ENCODE measurements around the gene KCNIP1.

DNA sequence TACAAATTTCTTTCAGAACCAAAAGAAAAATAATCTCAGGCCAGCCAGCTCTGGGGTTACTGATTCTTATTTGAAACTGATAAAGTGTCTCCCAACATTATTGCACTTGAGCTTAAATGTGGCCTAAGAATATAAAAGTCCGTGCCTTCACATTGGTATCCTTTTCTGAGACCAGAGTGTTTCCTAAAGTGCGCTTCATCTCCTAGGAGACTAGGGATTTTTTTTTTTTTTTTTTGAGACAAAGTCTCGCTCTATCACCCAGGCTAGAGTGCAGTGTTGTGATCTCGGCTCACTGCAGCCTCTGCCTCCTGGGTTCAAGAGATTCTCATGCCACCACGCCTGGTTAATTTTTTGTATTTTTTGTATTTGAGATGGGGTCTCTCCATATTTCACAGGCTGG, 23.6 kb upstream of the KCNIP1 start:
- TF ChIP-seq, protein P1, sequence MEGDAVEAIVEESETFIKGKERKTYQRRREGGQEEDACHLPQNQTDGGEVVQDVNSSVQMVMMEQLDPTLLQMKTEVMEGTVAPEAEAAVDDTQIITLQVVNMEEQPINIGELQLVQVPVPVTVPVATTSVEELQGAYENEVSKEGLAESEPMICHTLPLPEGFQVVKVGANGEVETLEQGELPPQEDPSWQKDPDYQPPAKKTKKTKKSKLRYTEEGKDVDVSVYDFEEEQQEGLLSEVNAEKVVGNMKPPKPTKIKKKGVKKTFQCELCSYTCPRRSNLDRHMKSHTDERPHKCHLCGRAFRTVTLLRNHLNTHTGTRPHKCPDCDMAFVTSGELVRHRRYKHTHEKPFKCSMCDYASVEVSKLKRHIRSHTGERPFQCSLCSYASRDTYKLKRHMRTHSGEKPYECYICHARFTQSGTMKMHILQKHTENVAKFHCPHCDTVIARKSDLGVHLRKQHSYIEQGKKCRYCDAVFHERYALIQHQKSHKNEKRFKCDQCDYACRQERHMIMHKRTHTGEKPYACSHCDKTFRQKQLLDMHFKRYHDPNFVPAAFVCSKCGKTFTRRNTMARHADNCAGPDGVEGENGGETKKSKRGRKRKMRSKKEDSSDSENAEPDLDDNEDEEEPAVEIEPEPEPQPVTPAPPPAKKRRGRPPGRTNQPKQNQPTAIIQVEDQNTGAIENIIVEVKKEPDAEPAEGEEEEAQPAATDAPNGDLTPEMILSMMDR (IDR thresholded peaks at IDR 0.05): no peak
- TF ChIP-seq POLR2A (IDR thresholded peaks at IDR 0.05; ENCODE audit: low read depth) (no peak), EP300 (IDR thresholded peaks at IDR 0.05) (no peak)

Measured in esophagus muscularis mucosa (tissue), 4 donors.